Activated CD8-positive, alpha-beta T cell treated with anti-CD3 and anti-CD28 coated beads for 36 hours (primary cell): ENCODE results near the gene HDC. TPM values are rescaled to one million over a fixed set of nuclear protein-coding genes. Genes with fewer than 3 reads are reported as not detected.

ENCODE experiments used
- ATAC-seq: fragments of 200-7000 bp; cut with Tn5 transposase; one replicate; pipeline ENCODE4 v1.10.0; 2021; ENCODE audit warnings: mild to moderate bottlenecking, moderate library complexity
- CTCF ChIA-PET: fragments of 350-600 bp; sonication (Branson Sonifier 250); formaldehyde crosslinking; loops from one replicate; lab custom pipeline; 2021; ENCODE audit warnings: antibody characterized with exemption; lab: Charles Lee
- POLR2A ChIA-PET: fragments of 350-600 bp; sonication (Branson Sonifier 250); formaldehyde crosslinking; loops from one replicate; lab custom pipeline; 2021; ENCODE audit warnings: antibody characterized with exemption; lab: Charles Lee
- DNase-seq: peaks from one replicate; pipeline ENCODE4 v3.0.0-alpha.2; 2020
- H3K27ac Mint-ChIP-seq: one replicate; pipeline ENCODE4 v1.8.0; 2021; ENCODE audit warnings: mild to moderate bottlenecking, mixed read lengths
- H3K27me3 Mint-ChIP-seq: one replicate; pipeline ENCODE4 v1.8.0; 2021; ENCODE audit warnings: mixed read lengths
- H3K36me3 Mint-ChIP-seq: one replicate; pipeline ENCODE4 v1.8.0; 2021; ENCODE audit warnings: low read depth, mixed read lengths
- H3K4me1 Mint-ChIP-seq: one replicate; pipeline ENCODE4 v1.8.0; 2021; ENCODE audit warnings: low read depth, mixed read lengths
- H3K4me3 Mint-ChIP-seq: one replicate; pipeline ENCODE4 v1.8.0; 2021; ENCODE audit warnings: mild to moderate bottlenecking, moderate library complexity, mixed read lengths
- H3K9me3 Mint-ChIP-seq: one replicate; pipeline ENCODE4 v1.8.0; 2021; ENCODE audit warnings: mixed read lengths
- CTCF ChIP-seq: fragments of 200-600 bp; IDR thresholded peaks from one replicate; pipeline ENCODE4 v1.8.0; 2022; ENCODE audit warnings: antibody characterized with exemption, mild to moderate bottlenecking
- intact Hi-C: fragments of 100-400 bp; cut with micrococcal nuclease; formaldehyde crosslinking; loops from one replicate; pipeline ENCODE4 v1.10.0; 2022
- total RNA-seq, 2 experiments: library from RNA; stranded (reverse); gene quantifications; one replicate each; pipeline ENCODE4 v1.2.3, GENCODE V29; 2021

Gene HDC
- total RNA-seq, 2 experiments from 2014 or later = not detected

- H3K27me3 Mint-ChIP-seq = no peaks in the 10 kb centered on the region
- H3K4me1 Mint-ChIP-seq = peaks cover 24% of the 10 kb centered on the region
- no peak overlapping the region for H3K4me3 Mint-ChIP-seq
- intact Hi-C loops = no loop called here
- DNase-seq = no peak
- no peak overlapping the region for H3K27ac Mint-ChIP-seq
- ChIA-PET POLR2A (interaction anchor here (2.4 kb wide), 1 partner anchor 18 kb away, joined by 8 read pairs; no protein-coding TSS in a partner anchor), CTCF (no interaction called here)
- TF ChIP-seq CTCF = no peak
- no peaks in the 10 kb centered on the region for H3K9me3 Mint-ChIP-seq
- no peak for ATAC-seq
- H3K36me3 Mint-ChIP-seq = peaks cover 16% of the 10 kb centered on the region
These were observed 14.7 kb upstream of the HDC start for GRCh38 chr15:50280271-50280670.

GRCh38 chr15:50278496-50278895 is 13.0 kb upstream of the HDC start:
- ATAC-seq (no peak), DNase-seq (no peak)
- Mint-ChIP-seq H3K27ac (peak overlapping the region; percentile 37), H3K27me3 (no peaks in the 10 kb centered on the region), H3K4me1 (peaks cover 28% of the 10 kb centered on the region), H3K4me3 (no peak overlapping the region), H3K36me3 (peaks cover 10% of the 10 kb centered on the region), H3K9me3 (no peaks in the 10 kb centered on the region)
- intact Hi-C loops = no loop called here
- ChIA-PET CTCF (interaction anchor here (1.3 kb wide), 1 partner anchor 37 kb away, joined by 4 read pairs; no protein-coding TSS in a partner anchor), POLR2A (interaction anchor here (1.0 to 2.4 kb wide), 2 partner anchors 16 to 67 kb away, joined by 3 to 8 read pairs; no protein-coding TSS in a partner anchor)
- TF ChIP-seq CTCF = no peak

GRCh38 chr15:50277370-50277769 is 11.8 kb upstream of the HDC start:
- peaks cover 10% of the 10 kb centered on the region for H3K36me3 Mint-ChIP-seq
- peak overlapping the region; percentile 0 for H3K27ac Mint-ChIP-seq
- peaks cover 28% of the 10 kb centered on the region for H3K4me1 Mint-ChIP-seq
- ChIA-PET POLR2A (no interaction called here), CTCF (interaction anchor here (1.3 kb wide), 1 partner anchor 39 kb away, joined by 4 read pairs; no protein-coding TSS in a partner anchor)
- H3K27me3 Mint-ChIP-seq = no peaks in the 10 kb centered on the region
- DNase-seq (no peak), ATAC-seq (no peak)
- H3K9me3 Mint-ChIP-seq = no peaks in the 10 kb centered on the region
- TF ChIP-seq CTCF = no peak
- intact Hi-C loops = no loop called here
- no peak overlapping the region for H3K4me3 Mint-ChIP-seq

- no peak overlapping the region for H3K4me3 Mint-ChIP-seq
- TF ChIP-seq CTCF = no peak
- H3K36me3 Mint-ChIP-seq = peaks cover 10% of the 10 kb centered on the region
- H3K4me1 Mint-ChIP-seq = peaks cover 28% of the 10 kb centered on the region
- ATAC-seq (peak; percentile 34), DNase-seq (no peak)
- H3K27ac Mint-ChIP-seq = no peak overlapping the region
- ChIA-PET CTCF (interaction anchor here (1.0 kb wide), 1 partner anchor 13 kb away, joined by 3 read pairs; no protein-coding TSS in a partner anchor), POLR2A (no interaction called here)
- no peaks in the 10 kb centered on the region for H3K9me3 Mint-ChIP-seq
- H3K27me3 Mint-ChIP-seq = no peaks in the 10 kb centered on the region
- intact Hi-C loops = no loop called here
These were observed 10.4 kb upstream of the HDC start for GRCh38 chr15:50275908-50276307.

GRCh38 chr15:50275091-50275490 is 9.6 kb upstream of the HDC start:
- ChIA-PET POLR2A (no interaction called here), CTCF (no interaction called here)
- DNase-seq (no peak), ATAC-seq (no peak)
- Mint-ChIP-seq H3K36me3 (peaks cover 10% of the 10 kb centered on the region), H3K27me3 (no peaks in the 10 kb centered on the region), H3K4me3 (no peak overlapping the region), H3K9me3 (no peaks in the 10 kb centered on the region), H3K27ac (peak overlapping the region; percentile 5), H3K4me1 (peaks cover 28% of the 10 kb centered on the region)
- TF ChIP-seq CTCF = no peak
- intact Hi-C loops = no loop called here
